Esophagus muscularis mucosa (tissue), 4 donors: ENCODE measurements around the gene DECR2. TPM values are rescaled to one million over a fixed set of nuclear protein-coding genes. Genes with fewer than 3 reads are reported as not detected.

Experiments
- DNase-seq: peaks from one replicate; pipeline ENCODE4 v3.0.0-alpha.2; 2017; ENCODE audit errors: extremely low spot score
- H3K27ac ChIP-seq, 4 donors: fragments of 200-600 bp; sonication (generic); replicated peaks in 1 of 4; 1 replicate in 3 of 4; 2 replicates in 1 of 4; pipeline ENCODE4 v1.5.1; 2016 to 2019; ENCODE audit warnings: mild to moderate bottlenecking in 1 of 4
- H3K27me3 ChIP-seq, 4 donors: fragments of 200-600 bp; sonication (generic); one replicate each; pipeline versions ENCODE4 v1.5.1 to v1.6.0; 2016 to 2019
- H3K36me3 ChIP-seq, 4 donors: fragments of 200-600 bp; sonication (generic); one replicate each; pipeline ENCODE4 v1.5.1; 2016 to 2019
- H3K4me1 ChIP-seq, 4 donors: fragments of 200-600 bp; sonication (generic); one replicate each; pipeline ENCODE4 v1.5.1; 2016 to 2019
- H3K4me3 ChIP-seq, 4 donors: fragments of 200-600 bp; sonication (generic); 1 replicate in 2 of 4; 2 replicates in 2 of 4; pipeline ENCODE4 v1.5.1; 2016 to 2019; ENCODE audit warnings: mild to moderate bottlenecking in 4 of 4, moderate library complexity in 1 of 4
- H3K9me3 ChIP-seq, 4 donors: fragments of 200-600 bp; sonication (generic); 1 replicate in 3 of 4; 2 replicates in 1 of 4; pipeline ENCODE4 v1.5.1; 2016 to 2019
- CTCF ChIP-seq, 3 experiments: fragments of 200-600 bp in 2 of 3; fragments of 450-650 bp in 1 of 3; sonication (generic) in 2 of 3; IDR thresholded peaks; one replicate each; pipeline ENCODE4 v1.5.1; 2017 to 2019; ENCODE audit warnings: antibody characterized with exemption in 3 of 3, mild to moderate bottlenecking in 2 of 3, moderate library complexity in 1 of 3
- EP300 ChIP-seq: sonication (generic); formaldehyde crosslinking; IDR thresholded peaks from one replicate; pipeline ENCODE4 v1.6.1; 2017; ENCODE audit warnings: antibody characterized with exemption
- POLR2A ChIP-seq: fragments of 450-650 bp; IDR thresholded peaks from one replicate; pipeline ENCODE4 v1.6.1; 2017; ENCODE audit warnings: antibody characterized with exemption, moderate library complexity, mild to moderate bottlenecking, low read depth
- POLR2AphosphoS5 ChIP-seq, 2 donors: sonication (generic); formaldehyde crosslinking; IDR thresholded peaks; one replicate each; pipeline ENCODE4 v1.6.1; 2017; ENCODE audit warnings: antibody characterized with exemption in 2 of 2
- WGBS: methylation state at CpG from one replicate; pipeline ENCODE4 v1.1.5; 2018; 5-methylcytosine and 5-hydroxymethylcytosine counted together
- intact Hi-C: fragments of 100-400 bp; cut with DNase I; formaldehyde crosslinking; loops from one replicate; pipeline ENCODE4 v1.15.1; 2023
- total RNA-seq, 4 donors: library from RNA; depleted of rRNA; stranded (reverse); fragments of >200 nt; gene quantifications; one replicate each; pipeline versions ENCODE4 v1.1.0 to v1.2.1, GENCODE V29; 2016

DECR2 gene
- total RNA-seq, 4 donors from 2014 or later: 11.8 to 18.3 (median 17.4) TPM

GRCh38 chr16:373020-373598 is 28.6 kb upstream of the DECR2 start:
- intact Hi-C loops: no loop called here
- Histone ChIP-seq H3K27me3 (no peaks in the 10 kb centered on the region), H3K9me3 (no peaks in the 10 kb centered on the region), H3K27ac (no peak overlapping the region), H3K4me3 (no peak overlapping the region), H3K36me3 (peaks cover 42 to 81% (median 74%) of the 10 kb centered on the region in 4 donors), H3K4me1 (peaks cover 14 to 26% (median 23%) of the 10 kb centered on the region in 4 donors)
- TF ChIP-seq POLR2A: no peak
- no peak for TF ChIP-seq POLR2AphosphoS5 (IDR thresholded peaks at IDR 0.05)
- no peak for TF ChIP-seq EP300
- no peak for TF ChIP-seq CTCF (IDR thresholded peaks at IDR 0.05)
- WGBS: 84% methylated on average over 5 of the region's 5 CpGs
- DNase-seq: no peak

- Histone ChIP-seq H3K27me3 (no peaks in the 10 kb centered on the region), H3K4me1 (peaks cover 14 to 30% (median 23%) of the 10 kb centered on the region in 4 donors), H3K36me3 (peaks cover 36 to 72% (median 65%) of the 10 kb centered on the region in 4 donors), H3K27ac (no peak overlapping the region), H3K4me3 (no peak overlapping the region), H3K9me3 (no peaks in the 10 kb centered on the region)
- WGBS: 93% methylated on average over 8 of the region's 44 CpGs
- no peak for DNase-seq
- TF ChIP-seq POLR2AphosphoS5 (IDR thresholded peaks at IDR 0.05) (no peak), CTCF (IDR thresholded peaks at IDR 0.05) (no peak), EP300 (no peak), POLR2A (no peak)
- intact Hi-C loops: no loop called here
Observed at GRCh38 chr16:373848-374615, 27.7 kb upstream of the DECR2 start.

DNA sequence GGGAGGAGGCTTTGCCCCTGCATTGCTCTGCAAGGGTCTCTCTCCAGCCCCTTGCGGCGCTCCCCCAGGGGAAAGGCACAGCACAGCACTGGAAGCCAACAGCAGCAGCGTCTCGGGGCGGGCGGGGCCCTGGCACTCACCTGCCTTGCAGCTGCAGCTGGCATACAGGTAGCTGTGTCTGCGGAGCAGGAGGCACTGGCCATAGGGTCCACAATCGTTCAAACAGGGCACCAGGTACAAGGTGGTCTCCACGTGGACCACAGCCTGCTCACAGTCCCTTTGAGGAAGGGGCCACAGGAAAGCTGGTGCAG is 27.1 kb upstream of the DECR2 start:
- Histone ChIP-seq H3K4me1 (peaks cover 10 to 30% (median 21%) of the 10 kb centered on the region in 4 donors), H3K9me3 (no peaks in the 10 kb centered on the region), H3K27me3 (no peaks in the 10 kb centered on the region), H3K4me3 (no peak overlapping the region), H3K36me3 (peaks cover 32 to 67% (median 61%) of the 10 kb centered on the region in 4 donors), H3K27ac (no peak overlapping the region)
- WGBS: 100% methylated on average over 2 of the region's 9 CpGs
- DNase-seq: no peak
- TF ChIP-seq EP300: no peak
- no peak for TF ChIP-seq POLR2A
- TF ChIP-seq POLR2AphosphoS5 (IDR thresholded peaks at IDR 0.05): no peak
- TF ChIP-seq CTCF (IDR thresholded peaks at IDR 0.05): no peak
- intact Hi-C loops: no loop called here

DNA sequence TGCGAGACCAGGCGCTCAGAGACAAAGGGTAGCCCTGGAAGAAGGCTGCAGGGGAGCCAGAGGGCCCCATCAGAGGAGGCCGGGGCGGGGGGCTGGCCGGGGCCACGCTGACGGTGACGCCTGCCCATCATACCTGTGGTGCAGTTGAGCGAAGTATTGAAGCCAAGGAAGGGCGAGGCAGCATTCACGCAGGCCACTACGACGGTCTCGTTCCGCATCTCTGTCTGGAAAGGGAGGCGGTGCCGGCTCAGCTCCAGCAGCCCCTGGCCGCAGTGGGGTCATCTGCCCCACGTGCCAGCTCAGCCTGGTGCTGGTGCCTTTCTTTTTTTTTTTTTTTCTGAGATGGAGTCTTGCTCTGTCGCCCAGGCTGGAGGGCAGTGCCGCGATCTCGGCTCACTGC is 26.5 kb upstream of the DECR2 start:
- no peak for TF ChIP-seq EP300
- no peak for TF ChIP-seq POLR2AphosphoS5 (IDR thresholded peaks at IDR 0.05)
- no peak for TF ChIP-seq POLR2A
- no peak for TF ChIP-seq CTCF (IDR thresholded peaks at IDR 0.05)
- H3K36me3 ChIP-seq: peaks cover 32 to 66% (median 61%) of the 10 kb centered on the region in 4 donors
- no peak overlapping the region for H3K4me3 ChIP-seq

More for the DNA sequence above, 26.5 kb upstream of the DECR2 start:
- intact Hi-C loops: no loop called here
- Histone ChIP-seq H3K9me3 (no peaks in the 10 kb centered on the region), H3K4me1 (peaks cover 8 to 30% (median 21%) of the 10 kb centered on the region in 4 donors), H3K27me3 (no peaks in the 10 kb centered on the region), H3K27ac (no peak overlapping the region)
- WGBS: 91% methylated on average over 23 of the region's 23 CpGs
- DNase-seq: no peak
